Activated CD8-positive, alpha-beta memory T cell treated with anti-CD3 and anti-CD28 coated beads, Interleukin-2, amount 50 U/mL, for 48 hours (primary cell): ENCODE results near the gene TIMM13.

Experiments used
- DNase-seq: peaks from one replicate; pipeline ENCODE4 v3.0.0-alpha.2; 2020

TIMM13 gene

GRCh38 chr19:2454962-2455850 lies 27.8 kb upstream of the TIMM13 start:
- DNase-seq: no peak

GRCh38 chr19:2454199-2454961 lies 27.0 kb upstream of the TIMM13 start:
- no peak for DNase-seq

- DNase-seq: no peak
These were observed 26.1 kb upstream of the TIMM13 start for GRCh38 chr19:2453431-2454025.

- no peak for DNase-seq
These were observed 24.4 kb upstream of the TIMM13 start for GRCh38 chr19:2451741-2452140.

GRCh38 chr19:2451138-2451537 lies 23.8 kb upstream of the TIMM13 start:
- DNase-seq: no peak

- no peak for DNase-seq
These were observed 21.6 kb upstream of the TIMM13 start for GRCh38 chr19:2449019-2449418.

- DNase-seq: no peak
These were observed 19.0 kb upstream of the TIMM13 start for GRCh38 chr19:2446381-2446780.

- no peak for DNase-seq
These were observed 17.0 kb upstream of the TIMM13 start for GRCh38 chr19:2444251-2445002.

- DNase-seq: no peak
These were observed 16.4 kb upstream of the TIMM13 start for GRCh38 chr19:2443785-2444182.

GRCh38 chr19:2443116-2443784 lies 15.9 kb upstream of the TIMM13 start:
- DNase-seq: no peak

GRCh38 chr19:2441096-2441752 lies 13.8 kb upstream of the TIMM13 start:
- DNase-seq: no peak

GRCh38 chr19:2440515-2440914 lies 13.1 kb upstream of the TIMM13 start:
- DNase-seq: no peak

- no peak for DNase-seq
These were observed 10.8 kb upstream of the TIMM13 start for GRCh38 chr19:2438178-2438577.

- no peak for DNase-seq
These were observed 9.5 kb upstream of the TIMM13 start for GRCh38 chr19:2436926-2437325.

- DNase-seq: no peak
These were observed 9.0 kb upstream of the TIMM13 start for GRCh38 chr19:2436384-2436783.

GRCh38 chr19:2434721-2435265 lies 7.4 kb upstream of the TIMM13 start:
- DNase-seq: no peak

- no peak for DNase-seq
These were observed 6.9 kb upstream of the TIMM13 start for GRCh38 chr19:2434267-2434666.

GRCh38 chr19:2433854-2434253 lies 6.5 kb upstream of the TIMM13 start:
- no peak for DNase-seq

- no peak for DNase-seq
These were observed 4.9 kb upstream of the TIMM13 start for GRCh38 chr19:2432131-2432848.

- no peak for DNase-seq
These were observed 4.1 kb upstream of the TIMM13 start for GRCh38 chr19:2431318-2432055.
